ENCODE measurements around the gene SCN4A.
"Not testable (repeated sequence)": the region's sequence is repeated elsewhere in the genome, so short reads cannot be mapped to it uniquely, and the experiment has no call there.

DNA sequence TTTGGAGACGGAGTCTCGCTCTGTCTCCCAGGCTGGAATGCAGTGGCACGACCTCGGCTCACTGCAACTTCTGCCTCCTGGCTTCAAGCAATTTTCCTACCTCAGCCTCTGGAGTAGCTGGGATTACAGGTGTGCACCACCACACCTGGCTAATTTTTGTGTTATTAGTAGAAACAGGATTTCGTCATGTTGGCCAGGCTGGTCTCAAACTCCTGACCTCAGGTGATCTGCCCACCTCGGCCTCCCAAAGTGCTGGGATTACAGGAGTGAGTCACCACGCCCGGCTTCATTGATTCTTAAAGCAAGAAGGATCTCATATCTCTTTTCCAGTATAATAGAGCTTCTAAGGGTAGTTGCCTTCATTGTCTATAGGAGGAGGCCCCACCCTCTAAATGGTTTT, 67.9 kb downstream of the SCN4A start:
- TF ChIP-seq REST (IDR thresholded peaks at IDR 0.05; ENCODE audit: borderline replicate concordance); CTCF (IDR thresholded peaks at IDR 0.05; ENCODE audit: poor library complexity, severe bottlenecking); EZH2 (IDR thresholded peaks at IDR 0.05; ENCODE audit: borderline replicate concordance, insufficient read depth, low read length, poor library complexity, severe bottlenecking); EP300 (conservative IDR thresholded peaks at IDR 0.05; ENCODE audit: poor library complexity, severe bottlenecking); RAD21 (conservative IDR thresholded peaks at IDR 0.05); MXI1 (conservative IDR thresholded peaks at IDR 0.05; ENCODE audit: poor library complexity, severe bottlenecking); POLR2AphosphoS5 (IDR thresholded peaks at IDR 0.05); SMC3 (conservative IDR thresholded peaks at IDR 0.05; ENCODE audit: poor library complexity): not testable (repeated sequence)

Data from neural cell (in vitro differentiated cells).